H1 (cell line): ENCODE measurements around the gene CLNS1A.
A peak's percentile ranks its signal among the peaks of the same experiment; 100 is the strongest.

Source experiments
- HDAC6 ChIP-seq: IDR thresholded peaks from one replicate; pipeline ENCODE4 v1.7.1; 2012; ENCODE audit warnings: low read depth, mild to moderate bottlenecking, inconsistent platforms, low read length, moderate library complexity
- KDM4A ChIP-seq: IDR thresholded peaks from one replicate; pipeline ENCODE4 v1.7.1; 2012; ENCODE audit warnings: low read depth, mild to moderate bottlenecking, moderate library complexity, low read length, inconsistent platforms; ENCODE audit not compliant: severe bottlenecking
- POLR2A ChIP-seq, 2 experiments: IDR thresholded peaks; 1 replicate in 1 of 2; 2 replicates in 1 of 2; pipeline ENCODE4 v1.6.1; 2011; ENCODE audit warnings: low read depth in 2 of 2, low read length in 2 of 2, mild to moderate bottlenecking in 2 of 2; ENCODE audit errors: control extremely low read depth in 1 of 2
- SIN3A ChIP-seq, 2 experiments: IDR thresholded peaks in 1 of 2; conservative IDR thresholded peaks in 1 of 2; 2 replicates each; pipeline ENCODE4 v1.6.1; 2011 to 2012; ENCODE audit warnings: low read length in 2 of 2, improper control_type of control experiment in 1 of 2, low read depth in 1 of 2, mild to moderate bottlenecking in 1 of 2
- SP2 ChIP-seq: IDR thresholded peaks from 2 replicates; pipeline ENCODE4 v1.6.1; 2012; ENCODE audit warnings: mild to moderate bottlenecking, low read length, inconsistent platforms
- SRF ChIP-seq: IDR thresholded peaks from 2 replicates; pipeline ENCODE4 v1.6.1; 2011; ENCODE audit warnings: mild to moderate bottlenecking, low read depth, low read length, moderate library complexity
- ZNF274 ChIP-seq: IDR thresholded peaks from 2 replicates; pipeline ENCODE4 v1.7.0; 2012; ENCODE audit warnings: low read length, borderline replicate concordance; ENCODE audit errors: extremely low read depth
- TF ChIP-seq, protein P1 (sequence below), 3 experiments: IDR thresholded peaks; 1 replicate in 2 of 3; 2 replicates in 1 of 3; pipeline versions ENCODE4 v1.5.1 to v1.6.1; 2011; ENCODE audit warnings: low read length in 3 of 3, mild to moderate bottlenecking in 3 of 3, inconsistent platforms in 2 of 3, low read depth in 1 of 3, moderate library complexity in 1 of 3; ENCODE audit not compliant: insufficient read depth in 1 of 3; ENCODE audit errors: control extremely low read depth in 1 of 3
- TF ChIP-seq, protein P2 (sequence below): IDR thresholded peaks from 2 replicates; pipeline ENCODE4 v1.6.1; 2012; ENCODE audit warnings: inconsistent platforms

DNA sequence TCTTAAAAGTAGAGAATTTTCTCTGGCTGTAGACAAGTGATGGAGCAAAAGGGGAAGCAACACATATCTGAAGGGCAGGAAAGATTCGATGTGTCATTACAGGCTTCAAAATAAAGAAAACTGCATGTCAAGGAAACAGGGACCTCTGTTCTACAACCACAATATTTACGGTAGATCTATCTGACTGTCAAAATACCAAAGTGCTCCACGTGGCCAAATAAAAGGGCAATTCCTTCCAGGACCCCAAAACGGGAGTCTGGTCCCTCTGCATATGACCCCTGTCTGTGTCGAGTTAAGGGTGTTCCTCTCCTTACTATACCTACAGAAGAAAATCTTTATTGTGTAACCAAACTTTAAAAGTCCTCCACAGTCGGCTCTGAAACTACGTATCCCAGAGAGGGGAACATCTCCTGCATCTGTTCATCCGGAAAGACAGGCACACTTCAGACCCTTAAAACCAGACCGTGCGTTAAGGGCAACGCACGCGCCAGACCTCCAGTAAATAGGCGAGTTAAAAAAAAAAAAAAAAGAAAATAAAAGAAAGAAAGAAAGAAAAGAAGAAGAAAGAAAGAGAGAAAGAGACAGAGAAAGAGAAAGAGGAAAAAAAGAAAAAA lies 756 bp downstream of the CLNS1A start:
- TF ChIP-seq SP2: no peak
- TF ChIP-seq, protein P1, sequence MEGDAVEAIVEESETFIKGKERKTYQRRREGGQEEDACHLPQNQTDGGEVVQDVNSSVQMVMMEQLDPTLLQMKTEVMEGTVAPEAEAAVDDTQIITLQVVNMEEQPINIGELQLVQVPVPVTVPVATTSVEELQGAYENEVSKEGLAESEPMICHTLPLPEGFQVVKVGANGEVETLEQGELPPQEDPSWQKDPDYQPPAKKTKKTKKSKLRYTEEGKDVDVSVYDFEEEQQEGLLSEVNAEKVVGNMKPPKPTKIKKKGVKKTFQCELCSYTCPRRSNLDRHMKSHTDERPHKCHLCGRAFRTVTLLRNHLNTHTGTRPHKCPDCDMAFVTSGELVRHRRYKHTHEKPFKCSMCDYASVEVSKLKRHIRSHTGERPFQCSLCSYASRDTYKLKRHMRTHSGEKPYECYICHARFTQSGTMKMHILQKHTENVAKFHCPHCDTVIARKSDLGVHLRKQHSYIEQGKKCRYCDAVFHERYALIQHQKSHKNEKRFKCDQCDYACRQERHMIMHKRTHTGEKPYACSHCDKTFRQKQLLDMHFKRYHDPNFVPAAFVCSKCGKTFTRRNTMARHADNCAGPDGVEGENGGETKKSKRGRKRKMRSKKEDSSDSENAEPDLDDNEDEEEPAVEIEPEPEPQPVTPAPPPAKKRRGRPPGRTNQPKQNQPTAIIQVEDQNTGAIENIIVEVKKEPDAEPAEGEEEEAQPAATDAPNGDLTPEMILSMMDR (IDR thresholded peaks at IDR 0.05; ENCODE audit: control extremely low read depth in 1 of 3, insufficient read depth in 1 of 3, low read depth in 1 of 3, low read length in 3 of 3): no peak
- no peak for TF ChIP-seq SRF
- no peak for TF ChIP-seq POLR2A (IDR thresholded peaks at IDR 0.05; ENCODE audit: control extremely low read depth in 1 of 2, low read depth in 2 of 2, low read length in 2 of 2)
- TF ChIP-seq SIN3A (conservative IDR thresholded peaks at IDR 0.05 in 1 of 2, IDR thresholded peaks at IDR 0.05 in 1 of 2; ENCODE audit: low read depth in 1 of 2, low read length in 2 of 2): no peak
- TF ChIP-seq, protein P2, sequence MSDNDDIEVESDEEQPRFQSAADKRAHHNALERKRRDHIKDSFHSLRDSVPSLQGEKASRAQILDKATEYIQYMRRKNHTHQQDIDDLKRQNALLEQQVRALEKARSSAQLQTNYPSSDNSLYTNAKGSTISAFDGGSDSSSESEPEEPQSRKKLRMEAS: peak; percentile 57
- no peak for TF ChIP-seq HDAC6
- TF ChIP-seq ZNF274: no peak
- TF ChIP-seq KDM4A: no peak
